ENCODE measurements around the gene GBP4.

Gene GBP4

GRCh38 chr1:89146721-89147120 lies 52.0 kb downstream of the GBP4 start:
- in situ Hi-C loops (cut with HindIII; ENCODE audit: low sequenced_read_pairs) = no loop called here
- no peak for TF ChIP-seq CTCF (IDR thresholded peaks at IDR 0.05; ENCODE audit: low read depth, low read length)
- H3K4me3 ChIP-seq (ENCODE audit: low read depth, low read length) = no peak overlapping the region
- no peak for DNase-seq (ENCODE audit: low read depth, low spot score)

GRCh38 chr1:89143484-89143883 lies 55.3 kb downstream of the GBP4 start:
- no peak for TF ChIP-seq CTCF (IDR thresholded peaks at IDR 0.05; ENCODE audit: low read depth, low read length)
- in situ Hi-C loops (cut with HindIII; ENCODE audit: low sequenced_read_pairs) = no loop called here
- no peak overlapping the region for H3K4me3 ChIP-seq (ENCODE audit: low read depth, low read length)
- DNase-seq (ENCODE audit: low read depth, low spot score) = no peak

GRCh38 chr1:89142160-89142559 lies 56.6 kb downstream of the GBP4 start:
- DNase-seq (ENCODE audit: low read depth, low spot score) = no peak
- in situ Hi-C loops (cut with HindIII; ENCODE audit: low sequenced_read_pairs) = no loop called here
- H3K4me3 ChIP-seq (ENCODE audit: low read depth, low read length) = no peak overlapping the region
- TF ChIP-seq CTCF (IDR thresholded peaks at IDR 0.05; ENCODE audit: low read depth, low read length) = no peak

- H3K4me3 ChIP-seq (ENCODE audit: low read depth, low read length) = no peak overlapping the region
- in situ Hi-C loops (cut with HindIII; ENCODE audit: low sequenced_read_pairs) = no loop called here
- no peak for TF ChIP-seq CTCF (IDR thresholded peaks at IDR 0.05; ENCODE audit: low read depth, low read length)
- no peak for DNase-seq (ENCODE audit: low read depth, low spot score)
Measured at GRCh38 chr1:89133747-89134146, 65.0 kb downstream of the GBP4 start.

Data from astrocyte of the spinal cord (primary cell).